Skeletal muscle tissue (tissue), 4 donors: ENCODE data around the gene RNF175. TPM values are rescaled to one million over a fixed set of nuclear protein-coding genes. Genes with fewer than 3 reads are reported as not detected.

Experiments used
- H3K27ac ChIP-seq: one replicate; pipeline ENCODE4 v1.7.0; 2013; ENCODE audit warnings: mild to moderate bottlenecking, low read depth, low read length, inconsistent platforms
- H3K27me3 ChIP-seq, 3 donors: one replicate each; pipeline ENCODE4 v1.7.0; 2013; ENCODE audit warnings: low read length in 3 of 3; ENCODE audit not compliant: control insufficient read depth in 3 of 3, insufficient read depth in 3 of 3
- H3K36me3 ChIP-seq, 3 donors: one replicate each; pipeline ENCODE4 v1.7.0; 2013; ENCODE audit warnings: low read length in 3 of 3; ENCODE audit not compliant: control insufficient read depth in 3 of 3, insufficient read depth in 3 of 3
- H3K4me1 ChIP-seq, 3 donors: one replicate each; pipeline ENCODE4 v1.7.0; 2013; ENCODE audit warnings: low read length in 3 of 3, mild to moderate bottlenecking in 3 of 3; ENCODE audit not compliant: control insufficient read depth in 3 of 3, insufficient read depth in 3 of 3
- H3K4me3 ChIP-seq, 3 donors: one replicate each; pipeline ENCODE4 v1.7.0; 2013; ENCODE audit warnings: low read length in 3 of 3
- H3K9ac ChIP-seq, 3 donors: one replicate each; pipeline ENCODE4 v1.7.0; 2013; ENCODE audit warnings: low read length in 3 of 3, mild to moderate bottlenecking in 3 of 3, moderate library complexity in 2 of 3, low read depth in 1 of 3
- H3K9me3 ChIP-seq, 3 donors: one replicate each; pipeline ENCODE4 v1.7.0; 2013; ENCODE audit warnings: low read length in 3 of 3; ENCODE audit not compliant: control insufficient read depth in 3 of 3
- total RNA-seq: library from RNA; depleted of rRNA; stranded (reverse); fragments of >200 nt; gene quantifications from one replicate; pipeline ENCODE4 v1.2.3, GENCODE V29; 2014
- donor health status: Osteomylitis.

RNF175 gene
- total RNA-seq, 1 donor from 2014 or later: not detected

GRCh38 chr4:153787061-153787560 is 27.3 kb upstream of the RNF175 start:
- peaks cover 6 to 18% (median 18%) of the 10 kb centered on the region in 3 donors for H3K4me1 ChIP-seq
- H3K4me3 ChIP-seq: no peak overlapping the region

GRCh38 chr4:153785910-153786721 is 26.3 kb upstream of the RNF175 start:
- Histone ChIP-seq H3K27ac (no peak overlapping the region), H3K4me1 (peaks cover 3 to 11% (median 10%) of the 10 kb centered on the region in 3 donors), H3K36me3 (no peaks in the 10 kb centered on the region), H3K9ac (no peak overlapping the region), H3K9me3 (no peaks in the 10 kb centered on the region), H3K4me3 (peak overlapping the region in 1 of 3 donors; percentile 27), H3K27me3 (peaks cover 47 to 53% (median 48%) of the 10 kb centered on the region in 3 donors)

More at GRCh38 chr4:153787061-153787560, 27.3 kb upstream of the RNF175 start:
- H3K9me3 ChIP-seq: no peaks in the 10 kb centered on the region
- H3K9ac ChIP-seq: no peak overlapping the region
- H3K27ac ChIP-seq: no peak overlapping the region
- peaks cover 54 to 63% (median 57%) of the 10 kb centered on the region in 3 donors for H3K27me3 ChIP-seq
- no peaks in the 10 kb centered on the region for H3K36me3 ChIP-seq

GRCh38 chr4:153784166-153784699 is 24.4 kb upstream of the RNF175 start:
- Histone ChIP-seq H3K9ac (no peak overlapping the region), H3K9me3 (no peaks in the 10 kb centered on the region), H3K27me3 (peaks cover 33 to 36% (median 33%) of the 10 kb centered on the region in 3 donors), H3K4me1 (peaks cover 3 to 9% (median 9%) of the 10 kb centered on the region in 3 donors), H3K4me3 (no peak overlapping the region), H3K27ac (no peak overlapping the region), H3K36me3 (no peaks in the 10 kb centered on the region)

GRCh38 chr4:153782581-153782980 is 22.8 kb upstream of the RNF175 start:
- Histone ChIP-seq H3K27me3 (peaks cover 17 to 21% (median 17%) of the 10 kb centered on the region in 3 donors), H3K9ac (no peak overlapping the region), H3K27ac (no peak overlapping the region)

GRCh38 chr4:153781717-153782416 is 22.0 kb upstream of the RNF175 start:
- Histone ChIP-seq H3K36me3 (no peaks in the 10 kb centered on the region), H3K9ac (no peak overlapping the region), H3K27ac (no peak overlapping the region), H3K4me3 (no peak overlapping the region), H3K9me3 (no peaks in the 10 kb centered on the region), H3K27me3 (peaks cover 13 to 17% (median 16%) of the 10 kb centered on the region in 3 donors), H3K4me1 (no peaks in the 10 kb centered on the region)

More at GRCh38 chr4:153782581-153782980, 22.8 kb upstream of the RNF175 start:
- no peak overlapping the region for H3K4me3 ChIP-seq
- no peaks in the 10 kb centered on the region for H3K9me3 ChIP-seq
- H3K4me1 ChIP-seq: no peaks in the 10 kb centered on the region
- H3K36me3 ChIP-seq: no peaks in the 10 kb centered on the region

GRCh38 chr4:153781280-153781679 is 21.5 kb upstream of the RNF175 start:
- Histone ChIP-seq H3K27me3 (peaks cover 11 to 12% (median 12%) of the 10 kb centered on the region in 3 donors), H3K4me3 (no peak overlapping the region), H3K36me3 (no peaks in the 10 kb centered on the region)

GRCh38 chr4:153780876-153781275 is 21.1 kb upstream of the RNF175 start:
- no peaks in the 10 kb centered on the region for H3K4me1 ChIP-seq
- H3K9me3 ChIP-seq: no peaks in the 10 kb centered on the region
- peaks cover 8 to 11% (median 8%) of the 10 kb centered on the region in 3 donors for H3K27me3 ChIP-seq
- no peak overlapping the region for H3K4me3 ChIP-seq
- no peaks in the 10 kb centered on the region for H3K36me3 ChIP-seq
- H3K9ac ChIP-seq: no peak overlapping the region
- H3K27ac ChIP-seq: no peak overlapping the region

More at GRCh38 chr4:153781280-153781679, 21.5 kb upstream of the RNF175 start:
- H3K27ac ChIP-seq: no peak overlapping the region
- no peak overlapping the region for H3K9ac ChIP-seq
- no peaks in the 10 kb centered on the region for H3K9me3 ChIP-seq
- H3K4me1 ChIP-seq: no peaks in the 10 kb centered on the region

- H3K4me1 ChIP-seq: no peaks in the 10 kb centered on the region
- H3K36me3 ChIP-seq: no peaks in the 10 kb centered on the region
- H3K9me3 ChIP-seq: no peaks in the 10 kb centered on the region
- H3K27me3 ChIP-seq: peaks cover 5 to 11% (median 8%) of the 10 kb centered on the region in 3 donors
- no peak overlapping the region for H3K9ac ChIP-seq
- H3K27ac ChIP-seq: no peak overlapping the region
- no peak overlapping the region for H3K4me3 ChIP-seq
Observed at GRCh38 chr4:153780221-153780620, 20.4 kb upstream of the RNF175 start.

- Histone ChIP-seq H3K27ac (no peak overlapping the region), H3K9ac (no peak overlapping the region), H3K9me3 (no peaks in the 10 kb centered on the region), H3K27me3 (peaks cover 0 to 9% (median 4%) of the 10 kb centered on the region in 3 donors), H3K36me3 (no peaks in the 10 kb centered on the region), H3K4me3 (no peak overlapping the region), H3K4me1 (no peaks in the 10 kb centered on the region)
Observed at GRCh38 chr4:153778383-153778782, 18.6 kb upstream of the RNF175 start.
